CD4-positive, alpha-beta T cell (primary cell): ENCODE data around the gene MYZAP. TPM values are rescaled to one million over a fixed set of nuclear protein-coding genes. Genes with fewer than 3 reads are reported as not detected.
A peak's percentile ranks its signal among the peaks of the same experiment; 100 is the strongest.

Experiments used
- ATAC-seq: fragments of 200-7000 bp; cut with Tn5 transposase; one replicate; pipeline ENCODE4 v1.10.0; 2022; ENCODE audit warnings: mild to moderate bottlenecking; ENCODE audit not compliant: poor library complexity
- CTCF ChIA-PET: fragments of 350-600 bp; sonication (Branson Sonifier 250); formaldehyde crosslinking; loops from one replicate; lab custom pipeline; 2021; ENCODE audit warnings: antibody characterized with exemption, inconsistent platforms; lab: Charles Lee
- POLR2A ChIA-PET: fragments of 350-600 bp; sonication (Branson Sonifier 250); formaldehyde crosslinking; loops from one replicate; lab custom pipeline; 2021; ENCODE audit warnings: antibody characterized with exemption, inconsistent platforms; lab: Charles Lee
- DNase-seq, 14 experiments: peaks; one replicate each; pipeline ENCODE4 v3.0.0-alpha.2; 2013 to 2020; ENCODE audit warnings: mixed read lengths in 2 of 14
- H3K27ac ChIP-seq, 2 donors: one replicate each; pipeline versions ENCODE4 v1.5.1 to v1.7.0; 2013; ENCODE audit warnings: low read length in 2 of 2, low read depth in 1 of 2, mild to moderate bottlenecking in 1 of 2
- H3K27me3 ChIP-seq, 2 experiments: 1 replicate in 1 of 2; 2 replicates in 1 of 2; pipeline versions ENCODE4 v1.6.1 to v1.7.0; 2013; ENCODE audit warnings: low read length in 2 of 2, control low read depth in 1 of 2, mild to moderate bottlenecking in 1 of 2, moderate library complexity in 1 of 2; ENCODE audit not compliant: insufficient read depth in 2 of 2, control insufficient read depth in 1 of 2
- H3K36me3 ChIP-seq: one replicate; pipeline ENCODE4 v1.6.1; 2013; ENCODE audit warnings: low read length, control low read depth; ENCODE audit not compliant: insufficient read depth
- H3K4me1 ChIP-seq: one replicate; pipeline ENCODE4 v1.6.1; 2013; ENCODE audit warnings: low read length, control low read depth; ENCODE audit not compliant: insufficient read depth
- H3K4me3 ChIP-seq: one replicate; pipeline ENCODE4 v1.5.1; 2013; ENCODE audit warnings: mild to moderate bottlenecking, low read length, moderate library complexity
- H3K9me3 ChIP-seq, 2 experiments: 1 replicate in 1 of 2; 2 replicates in 1 of 2; pipeline versions ENCODE4 v1.6.1 to v1.7.0; 2013; ENCODE audit warnings: low read length in 2 of 2, mild to moderate bottlenecking in 2 of 2, control low read depth in 1 of 2, moderate library complexity in 1 of 2; ENCODE audit not compliant: control insufficient read depth in 1 of 2, insufficient read depth in 1 of 2
- H3K27ac Mint-ChIP-seq: one replicate; pipeline ENCODE4 v1.8.0; 2020; ENCODE audit warnings: mixed read lengths
- H3K27me3 Mint-ChIP-seq: one replicate; pipeline ENCODE4 v1.8.0; 2021; ENCODE audit warnings: mixed read lengths
- H3K36me3 Mint-ChIP-seq: one replicate; pipeline ENCODE4 v1.8.0; 2021; ENCODE audit warnings: low read depth, mixed read lengths
- H3K4me1 Mint-ChIP-seq: one replicate; pipeline ENCODE4 v1.8.0; 2021; ENCODE audit warnings: low read depth, mixed read lengths
- H3K4me3 Mint-ChIP-seq: one replicate; pipeline ENCODE4 v1.8.0; 2020; ENCODE audit warnings: mild to moderate bottlenecking, mixed read lengths
- H3K9me3 Mint-ChIP-seq: one replicate; pipeline ENCODE4 v1.8.0; 2020; ENCODE audit warnings: mixed read lengths
- intact Hi-C, 2 experiments: fragments of 100-400 bp; cut with DNase I in 1 of 2; cut with micrococcal nuclease in 1 of 2; formaldehyde crosslinking; loops; one replicate each; pipeline versions ENCODE4 v1.15.1 to v1.9.0; 2023 to 2025; cut with DNase I, micrococcal nuclease
- total RNA-seq, 174 experiments: library from RNA in 2 of 174; stranded (reverse) in 2 of 174; gene quantifications; one replicate each; pipeline ENCODE4 v1.2.3 and lab custom pipeline; 2021 to 2026
- TF ChIP-seq, protein P1 (sequence below): fragments of 200-600 bp; IDR thresholded peaks from one replicate; pipeline ENCODE4 v1.8.0; 2022; ENCODE audit warnings: antibody characterized with exemption, mild to moderate bottlenecking

Gene MYZAP
- total RNA-seq, 2 experiments from 2014 or later, result 0.66 to 1.1 TPM

- H3K9me3 Mint-ChIP-seq, result no peaks in the 10 kb centered on the region
- Histone ChIP-seq H3K9me3 (no peaks in the 10 kb centered on the region), H3K4me3 (no peak overlapping the region), H3K36me3 (no peaks in the 10 kb centered on the region), H3K27ac (no peak overlapping the region), H3K27me3 (no peaks in the 10 kb centered on the region), H3K4me1 (no peaks in the 10 kb centered on the region)
- ChIA-PET POLR2A (no interaction called here), CTCF (no interaction called here)
- TF ChIP-seq, protein P1, sequence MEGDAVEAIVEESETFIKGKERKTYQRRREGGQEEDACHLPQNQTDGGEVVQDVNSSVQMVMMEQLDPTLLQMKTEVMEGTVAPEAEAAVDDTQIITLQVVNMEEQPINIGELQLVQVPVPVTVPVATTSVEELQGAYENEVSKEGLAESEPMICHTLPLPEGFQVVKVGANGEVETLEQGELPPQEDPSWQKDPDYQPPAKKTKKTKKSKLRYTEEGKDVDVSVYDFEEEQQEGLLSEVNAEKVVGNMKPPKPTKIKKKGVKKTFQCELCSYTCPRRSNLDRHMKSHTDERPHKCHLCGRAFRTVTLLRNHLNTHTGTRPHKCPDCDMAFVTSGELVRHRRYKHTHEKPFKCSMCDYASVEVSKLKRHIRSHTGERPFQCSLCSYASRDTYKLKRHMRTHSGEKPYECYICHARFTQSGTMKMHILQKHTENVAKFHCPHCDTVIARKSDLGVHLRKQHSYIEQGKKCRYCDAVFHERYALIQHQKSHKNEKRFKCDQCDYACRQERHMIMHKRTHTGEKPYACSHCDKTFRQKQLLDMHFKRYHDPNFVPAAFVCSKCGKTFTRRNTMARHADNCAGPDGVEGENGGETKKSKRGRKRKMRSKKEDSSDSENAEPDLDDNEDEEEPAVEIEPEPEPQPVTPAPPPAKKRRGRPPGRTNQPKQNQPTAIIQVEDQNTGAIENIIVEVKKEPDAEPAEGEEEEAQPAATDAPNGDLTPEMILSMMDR, result no peak
- DNase-seq (no peak), ATAC-seq (no peak)
- H3K4me3 Mint-ChIP-seq, result no peak overlapping the region
- no peaks in the 10 kb centered on the region for H3K4me1 Mint-ChIP-seq
- intact Hi-C loops, result no loop called here
- no peaks in the 10 kb centered on the region for H3K27me3 Mint-ChIP-seq
- no peaks in the 10 kb centered on the region for H3K36me3 Mint-ChIP-seq
- no peak overlapping the region for H3K27ac Mint-ChIP-seq
Observed at GRCh38 chr15:57637846-57638245, 46.1 kb downstream of the MYZAP start.

- Mint-ChIP-seq H3K4me1 (no peaks in the 10 kb centered on the region), H3K27me3 (peaks cover 4% of the 10 kb centered on the region), H3K4me3 (no peak overlapping the region), H3K27ac (no peak overlapping the region), H3K36me3 (no peaks in the 10 kb centered on the region), H3K9me3 (no peaks in the 10 kb centered on the region)
- Histone ChIP-seq H3K4me3 (no peak overlapping the region), H3K27me3 (no peaks in the 10 kb centered on the region), H3K9me3 (no peaks in the 10 kb centered on the region), H3K36me3 (no peaks in the 10 kb centered on the region), H3K4me1 (no peaks in the 10 kb centered on the region), H3K27ac (no peak overlapping the region)
- DNase-seq (no peak), ATAC-seq (no peak)
- POLR2A ChIA-PET, result no interaction called here
- CTCF ChIA-PET, result no interaction called here
- TF ChIP-seq, protein P1, result no peak
- intact Hi-C loops, result no loop called here
Observed at GRCh38 chr15:57639306-57639705, 47.6 kb downstream of the MYZAP start.

DNA sequence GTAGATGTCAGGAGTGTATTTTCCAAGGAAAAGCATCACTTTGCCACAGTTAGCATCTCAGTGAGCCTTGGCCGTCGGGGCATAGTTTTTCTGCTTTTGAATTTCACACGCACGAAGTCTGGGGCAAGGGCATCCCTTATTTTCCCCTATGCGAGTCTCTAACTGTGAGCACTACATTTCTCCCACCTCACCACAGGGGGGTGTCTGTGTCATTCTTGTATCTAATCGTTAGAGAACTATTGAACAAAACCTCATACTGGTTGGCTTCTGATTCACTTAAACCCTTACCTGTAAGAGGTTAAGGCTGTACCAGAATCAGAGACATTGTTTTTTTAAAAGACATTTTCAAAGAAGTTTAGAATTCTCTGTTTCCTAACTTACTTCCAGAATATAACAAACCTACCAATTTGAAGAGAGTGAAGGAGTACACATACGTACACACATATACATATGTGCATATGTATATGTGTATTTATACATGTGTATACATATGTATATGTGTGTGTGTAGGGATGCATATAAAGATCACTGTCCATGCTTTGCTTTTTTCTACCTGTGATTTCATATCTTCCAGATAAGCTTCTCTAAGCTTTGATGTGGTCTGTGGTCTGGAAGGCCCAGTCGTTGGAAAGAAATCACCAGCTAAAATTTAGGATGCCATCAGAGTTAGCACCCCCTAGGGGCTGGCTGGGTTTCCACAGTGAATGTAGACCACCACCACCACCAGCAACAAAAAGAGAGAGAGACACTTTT is 49.4 kb downstream of the MYZAP start:
- Mint-ChIP-seq H3K27ac (no peak overlapping the region), H3K27me3 (peaks cover 4% of the 10 kb centered on the region), H3K4me1 (no peaks in the 10 kb centered on the region), H3K9me3 (no peaks in the 10 kb centered on the region), H3K4me3 (no peak overlapping the region), H3K36me3 (no peaks in the 10 kb centered on the region)
- peak in 3 of 14 experiments; percentile 17 to 34 (median 23) for DNase-seq
- no peak overlapping the region for H3K27ac ChIP-seq
- intact Hi-C loops, result loop anchor here in 1 of 2 experiments (5.0 kb wide), 1 partner anchor 79 kb away; no protein-coding TSS in a partner anchor
- CTCF ChIA-PET, result no interaction called here
- H3K4me3 ChIP-seq, result no peak overlapping the region
- no peaks in the 10 kb centered on the region for H3K27me3 ChIP-seq
- no peaks in the 10 kb centered on the region for H3K36me3 ChIP-seq
- ATAC-seq, result peak; percentile 24
- H3K9me3 ChIP-seq, result no peaks in the 10 kb centered on the region
- POLR2A ChIA-PET, result no interaction called here
- no peaks in the 10 kb centered on the region for H3K4me1 ChIP-seq
- TF ChIP-seq, protein P1, result peak; percentile 27
